Activated CD8-positive, alpha-beta memory T cell treated with anti-CD3 and anti-CD28 coated beads, Interleukin-2, amount 50 U/mL, for 48 hours (primary cell): ENCODE results near the gene FBXO17.
A peak's percentile ranks its signal among the peaks of the same experiment; 100 is the strongest.
"Not testable (repeated sequence)": the region's sequence is repeated elsewhere in the genome, so short reads cannot be mapped to it uniquely, and the experiment has no call there.

Experiments
- DNase-seq: peaks from one replicate; pipeline ENCODE4 v3.0.0-alpha.2; 2020

The FBXO17 gene

GRCh38 chr19:38979812-38980211, 4.3 kb upstream of the FBXO17 start:
- DNase-seq, result no peak

GRCh38 chr19:38978326-38978689, 2.8 kb upstream of the FBXO17 start:
- no peak for DNase-seq

- DNase-seq, result peak; percentile 79
Observed at GRCh38 chr19:38977445-38978325, 2.1 kb upstream of the FBXO17 start.

GRCh38 chr19:38975861-38976271, 324 bp upstream of the FBXO17 start:
- DNase-seq, result no peak

GRCh38 chr19:38974624-38975213, 823 bp downstream of the FBXO17 start:
- no peak for DNase-seq

- DNase-seq, result no peak
Observed at GRCh38 chr19:38971672-38972071, 3.9 kb downstream of the FBXO17 start.

- DNase-seq, result no peak
Observed at GRCh38 chr19:38970664-38971532, 4.6 kb downstream of the FBXO17 start.

GRCh38 chr19:38966149-38966548, 9.4 kb downstream of the FBXO17 start:
- not testable (repeated sequence) for DNase-seq

GRCh38 chr19:38964738-38965137, 10.8 kb downstream of the FBXO17 start:
- DNase-seq, result no peak

- DNase-seq, result no peak
Observed at GRCh38 chr19:38959618-38960017, 15.9 kb downstream of the FBXO17 start.

- DNase-seq, result no peak
Observed at GRCh38 chr19:38958301-38958700, 17.2 kb downstream of the FBXO17 start.

- DNase-seq, result no peak
Observed at GRCh38 chr19:38956264-38956663, 19.3 kb downstream of the FBXO17 start.

- DNase-seq, result no peak
Observed at GRCh38 chr19:38953677-38954076, 21.9 kb downstream of the FBXO17 start.

GRCh38 chr19:38952395-38953165, 23.0 kb downstream of the FBXO17 start:
- DNase-seq, result no peak

- DNase-seq, result no peak
Observed at GRCh38 chr19:38951187-38951586, 24.4 kb downstream of the FBXO17 start.

- peak; percentile 93 for DNase-seq
Observed at GRCh38 chr19:38949580-38950367, 25.8 kb downstream of the FBXO17 start.

- DNase-seq, result no peak
Observed at GRCh38 chr19:38946229-38947010, 29.1 kb downstream of the FBXO17 start.

- no peak for DNase-seq
Observed at GRCh38 chr19:38945562-38946228, 29.8 kb downstream of the FBXO17 start.

- DNase-seq, result no peak
Observed at GRCh38 chr19:38944981-38945506, 30.5 kb downstream of the FBXO17 start.
